ENCODE data around the gene GRK5.

DNA sequence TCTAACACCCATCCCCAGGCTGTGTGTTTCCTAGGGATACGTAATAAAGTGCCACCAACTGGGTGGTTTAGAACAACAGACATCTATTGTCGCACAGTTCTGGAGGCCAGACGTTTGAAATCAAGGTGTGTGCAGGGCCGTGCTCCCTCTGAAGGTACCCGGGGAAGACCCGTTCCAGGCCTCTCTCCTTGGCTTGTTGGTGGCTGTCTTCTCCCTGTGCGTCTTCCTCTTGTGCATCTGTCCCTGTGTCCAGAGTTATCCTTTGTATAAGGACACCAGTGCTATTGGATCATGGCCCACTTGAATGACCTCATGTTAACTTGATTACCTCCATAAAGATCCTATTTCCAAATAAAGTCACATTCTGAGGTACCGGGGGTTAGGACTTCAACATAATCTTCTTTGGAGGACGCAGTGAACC, 15.6 kb downstream of the GRK5 start:
- TF ChIP-seq, protein P1, sequence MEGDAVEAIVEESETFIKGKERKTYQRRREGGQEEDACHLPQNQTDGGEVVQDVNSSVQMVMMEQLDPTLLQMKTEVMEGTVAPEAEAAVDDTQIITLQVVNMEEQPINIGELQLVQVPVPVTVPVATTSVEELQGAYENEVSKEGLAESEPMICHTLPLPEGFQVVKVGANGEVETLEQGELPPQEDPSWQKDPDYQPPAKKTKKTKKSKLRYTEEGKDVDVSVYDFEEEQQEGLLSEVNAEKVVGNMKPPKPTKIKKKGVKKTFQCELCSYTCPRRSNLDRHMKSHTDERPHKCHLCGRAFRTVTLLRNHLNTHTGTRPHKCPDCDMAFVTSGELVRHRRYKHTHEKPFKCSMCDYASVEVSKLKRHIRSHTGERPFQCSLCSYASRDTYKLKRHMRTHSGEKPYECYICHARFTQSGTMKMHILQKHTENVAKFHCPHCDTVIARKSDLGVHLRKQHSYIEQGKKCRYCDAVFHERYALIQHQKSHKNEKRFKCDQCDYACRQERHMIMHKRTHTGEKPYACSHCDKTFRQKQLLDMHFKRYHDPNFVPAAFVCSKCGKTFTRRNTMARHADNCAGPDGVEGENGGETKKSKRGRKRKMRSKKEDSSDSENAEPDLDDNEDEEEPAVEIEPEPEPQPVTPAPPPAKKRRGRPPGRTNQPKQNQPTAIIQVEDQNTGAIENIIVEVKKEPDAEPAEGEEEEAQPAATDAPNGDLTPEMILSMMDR (IDR thresholded peaks at IDR 0.05; ENCODE audit: poor library complexity, severe bottlenecking): no peak
- TF ChIP-seq POLR2AphosphoS5 (IDR thresholded peaks at IDR 0.05) (no peak), TAF1 (IDR thresholded peaks at IDR 0.05; ENCODE audit: low read depth) (no peak), EP300 (conservative IDR thresholded peaks at IDR 0.05; ENCODE audit: poor library complexity, severe bottlenecking) (no peak), EZH2 (IDR thresholded peaks at IDR 0.05; ENCODE audit: borderline replicate concordance, insufficient read depth, low read length, poor library complexity, severe bottlenecking) (no peak), SMC3 (conservative IDR thresholded peaks at IDR 0.05; ENCODE audit: poor library complexity) (no peak)
- TF ChIP-seq, protein P2, sequence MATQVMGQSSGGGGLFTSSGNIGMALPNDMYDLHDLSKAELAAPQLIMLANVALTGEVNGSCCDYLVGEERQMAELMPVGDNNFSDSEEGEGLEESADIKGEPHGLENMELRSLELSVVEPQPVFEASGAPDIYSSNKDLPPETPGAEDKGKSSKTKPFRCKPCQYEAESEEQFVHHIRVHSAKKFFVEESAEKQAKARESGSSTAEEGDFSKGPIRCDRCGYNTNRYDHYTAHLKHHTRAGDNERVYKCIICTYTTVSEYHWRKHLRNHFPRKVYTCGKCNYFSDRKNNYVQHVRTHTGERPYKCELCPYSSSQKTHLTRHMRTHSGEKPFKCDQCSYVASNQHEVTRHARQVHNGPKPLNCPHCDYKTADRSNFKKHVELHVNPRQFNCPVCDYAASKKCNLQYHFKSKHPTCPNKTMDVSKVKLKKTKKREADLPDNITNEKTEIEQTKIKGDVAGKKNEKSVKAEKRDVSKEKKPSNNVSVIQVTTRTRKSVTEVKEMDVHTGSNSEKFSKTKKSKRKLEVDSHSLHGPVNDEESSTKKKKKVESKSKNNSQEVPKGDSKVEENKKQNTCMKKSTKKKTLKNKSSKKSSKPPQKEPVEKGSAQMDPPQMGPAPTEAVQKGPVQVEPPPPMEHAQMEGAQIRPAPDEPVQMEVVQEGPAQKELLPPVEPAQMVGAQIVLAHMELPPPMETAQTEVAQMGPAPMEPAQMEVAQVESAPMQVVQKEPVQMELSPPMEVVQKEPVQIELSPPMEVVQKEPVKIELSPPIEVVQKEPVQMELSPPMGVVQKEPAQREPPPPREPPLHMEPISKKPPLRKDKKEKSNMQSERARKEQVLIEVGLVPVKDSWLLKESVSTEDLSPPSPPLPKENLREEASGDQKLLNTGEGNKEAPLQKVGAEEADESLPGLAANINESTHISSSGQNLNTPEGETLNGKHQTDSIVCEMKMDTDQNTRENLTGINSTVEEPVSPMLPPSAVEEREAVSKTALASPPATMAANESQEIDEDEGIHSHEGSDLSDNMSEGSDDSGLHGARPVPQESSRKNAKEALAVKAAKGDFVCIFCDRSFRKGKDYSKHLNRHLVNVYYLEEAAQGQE (IDR thresholded peaks at IDR 0.05; ENCODE audit: borderline replicate concordance): no peak
